Subcutaneous adipose tissue (tissue), 4 donors: ENCODE measurements around the gene HTR3E. TPM values are rescaled to one million over a fixed set of nuclear protein-coding genes. Genes with fewer than 3 reads are reported as not detected.

Experiments
- CTCF ChIP-seq: fragments of 450-650 bp; IDR thresholded peaks from one replicate; pipeline ENCODE4 v1.5.1; 2016; ENCODE audit warnings: low read depth, mild to moderate bottlenecking, control low read depth, antibody characterized with exemption, moderate library complexity
- total RNA-seq, 4 donors: library from RNA; depleted of rRNA; stranded (reverse); fragments of >200 nt; gene quantifications; one replicate each; pipeline ENCODE4 v1.1.0, GENCODE V29; 2016

The HTR3E gene
- total RNA-seq, 4 donors from 2014 or later = not detected

GRCh38 chr3:184116017-184116416 is 19.2 kb downstream of the HTR3E start:
- no peak for TF ChIP-seq CTCF

- no peak for TF ChIP-seq CTCF
Observed at GRCh38 chr3:184117636-184118035, 20.8 kb downstream of the HTR3E start.

GRCh38 chr3:184126006-184126405 is 29.1 kb downstream of the HTR3E start:
- no peak for TF ChIP-seq CTCF

- TF ChIP-seq CTCF = no peak
Observed at GRCh38 chr3:184129012-184129411, 32.1 kb downstream of the HTR3E start.

- TF ChIP-seq CTCF = no peak
Observed at GRCh38 chr3:184132945-184133344, 36.1 kb downstream of the HTR3E start.

- no peak for TF ChIP-seq CTCF
Observed at GRCh38 chr3:184133840-184134745, 37.2 kb downstream of the HTR3E start.

GRCh38 chr3:184134746-184135148 is 37.9 kb downstream of the HTR3E start:
- no peak for TF ChIP-seq CTCF
